Muscle layer of colon (tissue), 2 donors: ENCODE data around the gene L1CAM.

Experiments
- H3K27ac ChIP-seq: one replicate; pipeline ENCODE4 v1.7.0; 2013; ENCODE audit warnings: low read depth, mild to moderate bottlenecking, low read length, moderate library complexity
- H3K27me3 ChIP-seq, 2 donors: one replicate each; pipeline ENCODE4 v1.7.0; 2013; ENCODE audit warnings: low read length in 2 of 2, mild to moderate bottlenecking in 2 of 2; ENCODE audit not compliant: insufficient read depth in 2 of 2, control insufficient read depth in 1 of 2
- H3K36me3 ChIP-seq: one replicate; pipeline ENCODE4 v1.7.0; 2013; ENCODE audit warnings: mild to moderate bottlenecking, low read length; ENCODE audit not compliant: insufficient read depth
- H3K4me1 ChIP-seq: one replicate; pipeline ENCODE4 v1.7.0; 2013; ENCODE audit warnings: mild to moderate bottlenecking, low read length; ENCODE audit not compliant: insufficient read depth
- H3K4me3 ChIP-seq, 2 donors: one replicate each; pipeline ENCODE4 v1.7.0; 2013; ENCODE audit warnings: low read length in 2 of 2, low read depth in 1 of 2, mild to moderate bottlenecking in 1 of 2, moderate library complexity in 1 of 2
- H3K9ac ChIP-seq: one replicate; pipeline ENCODE4 v1.7.0; 2013; ENCODE audit warnings: low read length
- H3K9me3 ChIP-seq: one replicate; pipeline ENCODE4 v1.7.0; 2013; ENCODE audit warnings: mild to moderate bottlenecking, low read length
- donor health status: abdominal sarcoma.
- donor health status: Adenocarcinoma of cecum.

L1CAM gene

GRCh38 chrX:153928846-153929245, 42.9 kb upstream of the L1CAM start:
- peaks cover 3 to 24% of the 10 kb centered on the region in 2 donors for H3K27me3 ChIP-seq
- H3K9ac ChIP-seq, result no peak overlapping the region
- no peaks in the 10 kb centered on the region for H3K9me3 ChIP-seq
- peaks cover 12% of the 10 kb centered on the region for H3K36me3 ChIP-seq
- no peak overlapping the region for H3K27ac ChIP-seq
- no peak overlapping the region for H3K4me3 ChIP-seq
- peaks cover 18% of the 10 kb centered on the region for H3K4me1 ChIP-seq

- H3K4me1 ChIP-seq, result peaks cover 16% of the 10 kb centered on the region
Observed at GRCh38 chrX:153927922-153928760, 42.2 kb upstream of the L1CAM start.

DNA sequence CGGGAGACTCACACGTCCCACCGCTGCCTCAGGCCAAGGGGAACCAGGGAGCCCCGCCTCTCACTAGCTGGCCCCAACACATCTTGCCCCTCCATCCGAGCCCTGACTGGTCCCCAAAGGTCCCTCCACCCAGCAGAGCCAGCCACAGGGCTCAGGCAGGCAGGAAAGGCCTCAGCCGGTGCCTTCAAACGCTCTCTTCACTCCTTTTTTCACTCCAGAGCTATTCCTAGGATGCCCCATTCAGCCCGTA, 41.6 kb upstream of the L1CAM start:
- peaks cover 12% of the 10 kb centered on the region for H3K36me3 ChIP-seq
- peaks cover 3 to 28% of the 10 kb centered on the region in 2 donors for H3K27me3 ChIP-seq
- no peaks in the 10 kb centered on the region for H3K9me3 ChIP-seq
- peak overlapping the region; percentile 62 to 64 for H3K4me3 ChIP-seq
- peaks cover 18% of the 10 kb centered on the region for H3K4me1 ChIP-seq
- H3K9ac ChIP-seq, result peak overlapping the region; percentile 75
- H3K27ac ChIP-seq, result peak overlapping the region; percentile 93

More at GRCh38 chrX:153927922-153928760, 42.2 kb upstream of the L1CAM start:
- Histone ChIP-seq H3K4me3 (peak overlapping the region; percentile 62 to 64), H3K27ac (peak overlapping the region; percentile 93), H3K9me3 (no peaks in the 10 kb centered on the region), H3K9ac (peak overlapping the region; percentile 75), H3K27me3 (peaks cover 3 to 27% of the 10 kb centered on the region in 2 donors), H3K36me3 (peaks cover 12% of the 10 kb centered on the region)

DNA sequence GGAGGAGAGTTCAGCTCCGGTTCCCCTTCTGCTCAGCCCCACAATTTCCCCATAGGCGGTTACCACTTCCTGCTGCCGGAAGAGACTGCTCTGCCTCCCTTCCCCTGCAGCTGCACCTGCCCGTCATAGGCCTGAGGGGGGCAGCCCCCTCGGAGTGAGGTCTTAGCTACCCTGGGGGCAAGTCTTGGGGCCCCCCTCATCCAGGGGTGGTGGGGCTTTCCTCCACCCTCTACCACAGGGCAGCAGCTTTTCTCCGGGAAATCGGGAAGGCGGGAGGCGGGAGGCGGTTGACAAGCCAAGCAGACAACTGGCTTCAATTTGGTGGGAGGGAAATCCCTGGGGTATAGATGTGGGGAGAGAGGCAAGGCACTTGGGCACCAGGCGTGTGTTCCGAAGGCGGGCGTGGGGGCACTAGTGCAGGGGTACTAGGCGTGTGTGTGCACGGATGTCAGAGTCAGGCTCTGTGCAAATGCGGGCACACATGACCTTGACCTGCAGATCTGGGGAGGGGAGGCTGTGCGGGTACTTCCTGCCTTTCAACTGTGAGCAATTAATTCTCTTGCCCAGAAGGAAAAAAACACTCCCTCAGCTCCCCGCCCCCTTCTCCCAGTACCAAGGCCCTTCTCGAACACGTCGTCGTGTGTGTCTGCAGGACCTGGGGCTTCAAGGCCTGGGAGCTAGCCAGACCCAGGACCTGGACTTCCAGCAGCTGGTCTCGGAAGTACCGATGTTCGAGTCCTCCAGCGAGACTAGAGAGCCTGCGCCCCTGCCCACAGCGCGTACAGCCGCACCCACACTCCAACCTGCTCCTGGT, 41.1 kb upstream of the L1CAM start:
- Histone ChIP-seq H3K36me3 (peaks cover 9% of the 10 kb centered on the region), H3K4me1 (peaks cover 18% of the 10 kb centered on the region), H3K27me3 (peaks cover 3 to 33% of the 10 kb centered on the region in 2 donors), H3K9me3 (no peaks in the 10 kb centered on the region), H3K4me3 (peak overlapping the region; percentile 62 to 64), H3K27ac (peak overlapping the region; percentile 93), H3K9ac (peak overlapping the region; percentile 75)

DNA sequence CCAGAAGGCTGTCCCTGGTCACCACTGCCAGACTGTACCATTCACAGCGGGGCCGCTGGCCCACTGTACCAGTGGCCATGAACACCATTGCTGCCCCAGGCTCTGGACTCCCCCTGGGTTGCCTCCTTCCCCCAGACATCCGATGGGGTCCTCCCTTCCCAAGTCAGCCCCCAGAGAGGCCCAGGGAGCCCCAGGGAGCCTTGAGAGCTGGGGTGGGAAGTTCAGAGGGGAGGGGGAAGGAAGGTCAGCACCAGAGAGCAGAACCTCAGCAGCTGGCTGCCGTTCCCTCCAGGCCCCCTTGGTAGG, 40.5 kb upstream of the L1CAM start:
- Histone ChIP-seq H3K27me3 (peaks cover 3 to 38% of the 10 kb centered on the region in 2 donors), H3K4me1 (peaks cover 23% of the 10 kb centered on the region), H3K9me3 (no peaks in the 10 kb centered on the region), H3K9ac (no peak overlapping the region), H3K36me3 (peaks cover 4% of the 10 kb centered on the region), H3K27ac (peak overlapping the region; percentile 93), H3K4me3 (peak overlapping the region in 1 of 2 donors; percentile 62)

GRCh38 chrX:153925739-153926551, 40.0 kb upstream of the L1CAM start, which contains the start of gene ARHGAP4:
ARHGAP4 (minus strand) TSS chrX:153926264; CDS start chrX:153926202, 62 bp downstream.
- Histone ChIP-seq H3K9me3 (no peaks in the 10 kb centered on the region), H3K27me3 (peaks cover 3 to 44% of the 10 kb centered on the region in 2 donors), H3K27ac (peak within 1 kb of the TSS; percentile 93), H3K36me3 (peaks cover under 1% of the 10 kb centered on the region), H3K9ac (no peak within 1 kb of the TSS), H3K4me3 (peak within 1 kb of the TSS in 1 of 2 donors; percentile 62), H3K4me1 (peaks cover 28% of the 10 kb centered on the region)

DNA sequence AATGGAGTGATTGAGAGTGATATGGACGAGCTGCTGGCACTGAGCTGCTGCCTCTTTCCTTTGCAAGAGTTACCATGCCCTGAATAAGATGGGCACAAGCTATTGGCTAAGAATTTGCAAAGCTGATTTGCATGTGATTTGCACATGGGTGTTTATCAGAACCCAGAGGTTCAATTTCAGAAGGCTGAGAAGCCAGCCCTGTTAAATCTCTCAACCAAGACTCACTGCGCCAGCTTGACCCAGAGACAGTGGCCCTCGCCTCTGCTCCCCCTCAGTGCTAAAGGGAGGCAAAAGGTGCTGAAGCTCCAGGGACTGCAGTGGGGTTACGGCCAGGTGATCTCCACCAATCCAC, 39.4 kb upstream of the L1CAM start:
- peaks cover 3 to 50% of the 10 kb centered on the region in 2 donors for H3K27me3 ChIP-seq
- H3K4me3 ChIP-seq, result no peak overlapping the region
- H3K27ac ChIP-seq, result no peak overlapping the region
- H3K4me1 ChIP-seq, result peaks cover 28% of the 10 kb centered on the region
- H3K9me3 ChIP-seq, result no peaks in the 10 kb centered on the region
- H3K9ac ChIP-seq, result no peak overlapping the region
- H3K36me3 ChIP-seq, result no peaks in the 10 kb centered on the region

- Histone ChIP-seq H3K4me3 (no peak overlapping the region), H3K4me1 (peaks cover 26% of the 10 kb centered on the region)
Observed at GRCh38 chrX:153924149-153924861, 38.3 kb upstream of the L1CAM start.

GRCh38 chrX:153922932-153923857, 37.2 kb upstream of the L1CAM start:
- no peaks in the 10 kb centered on the region for H3K36me3 ChIP-seq
- H3K27ac ChIP-seq, result no peak overlapping the region
- H3K27me3 ChIP-seq, result peaks cover 3 to 58% of the 10 kb centered on the region in 2 donors
- H3K4me3 ChIP-seq, result no peak overlapping the region
- H3K9me3 ChIP-seq, result no peaks in the 10 kb centered on the region
- H3K9ac ChIP-seq, result no peak overlapping the region
- peaks cover 21% of the 10 kb centered on the region for H3K4me1 ChIP-seq

More at GRCh38 chrX:153924149-153924861, 38.3 kb upstream of the L1CAM start:
- no peak overlapping the region for H3K27ac ChIP-seq
- no peaks in the 10 kb centered on the region for H3K36me3 ChIP-seq
- H3K9me3 ChIP-seq, result no peaks in the 10 kb centered on the region
- no peak overlapping the region for H3K9ac ChIP-seq
- peaks cover 3 to 52% of the 10 kb centered on the region in 2 donors for H3K27me3 ChIP-seq
